ENCODE measurements around the gene NHSL1. TPM values are rescaled to one million over a fixed set of nuclear protein-coding genes. Genes with fewer than 3 reads are reported as not detected.

The NHSL1 gene
- total and polyA plus RNA-seq, 9 donors = 0.84 to 7.1 (median 2.6) TPM

- H3K36me3 ChIP-seq = no peaks in the 10 kb centered on the region
- intact Hi-C loops (cut with DNase I) = loop anchor here in 3 of 4 donors (5.0 to 10.0 kb wide), 3 partner anchors 150 to 1470 kb away; no protein-coding TSS in a partner anchor
- H3K4me3 ChIP-seq = no peak overlapping the region
- H3K9me3 ChIP-seq = no peaks in the 10 kb centered on the region
- no peak for DNase-seq
- H3K27ac ChIP-seq = no peak overlapping the region
- H3K4me1 ChIP-seq (ENCODE audit: insufficient read depth) = no peaks in the 10 kb centered on the region
- TF ChIP-seq POLR2A (IDR thresholded peaks at IDR 0.05) = no peak
- WGBS, 3 donors = 96 to 97% (median 96%) methylated on average over 11 of the region's 11 CpGs
- no peaks in the 10 kb centered on the region for H3K27me3 ChIP-seq
Observed at GRCh38 chr6:138432063-138432356, 67.3 kb downstream of the NHSL1 start.

GRCh38 chr6:138431256-138432062 is 67.8 kb downstream of the NHSL1 start:
- Histone ChIP-seq H3K27me3 (no peaks in the 10 kb centered on the region), H3K9me3 (no peaks in the 10 kb centered on the region), H3K4me3 (no peak overlapping the region), H3K4me1 (ENCODE audit: insufficient read depth) (no peaks in the 10 kb centered on the region), H3K36me3 (no peaks in the 10 kb centered on the region), H3K27ac (no peak overlapping the region)
- no peak for TF ChIP-seq EP300 (IDR thresholded peaks at IDR 0.05)
- no peak for TF ChIP-seq POLR2A (IDR thresholded peaks at IDR 0.05)
- no peak for TF ChIP-seq CTCF (IDR thresholded peaks at IDR 0.05)
- no peak for DNase-seq
- intact Hi-C loops (cut with DNase I) = loop anchor here in 3 of 4 donors (5.0 to 10.0 kb wide), 3 partner anchors 151 to 1469 kb away; no protein-coding TSS in a partner anchor
- 82 to 89% (median 84%) methylated on average over 19 of the region's 19 CpGs for WGBS, 3 donors

GRCh38 chr6:138430361-138431145 is 68.7 kb downstream of the NHSL1 start:
- WGBS, 3 donors = 90 to 93% (median 92%) methylated on average over 29 of the region's 29 CpGs
- Histone ChIP-seq H3K27ac (no peak overlapping the region), H3K36me3 (no peaks in the 10 kb centered on the region), H3K4me3 (no peak overlapping the region), H3K9me3 (no peaks in the 10 kb centered on the region), H3K27me3 (no peaks in the 10 kb centered on the region), H3K4me1 (ENCODE audit: insufficient read depth) (no peaks in the 10 kb centered on the region)
- no peak for DNase-seq
- intact Hi-C loops (cut with DNase I) = loop anchor here in 3 of 4 donors (5.0 to 10.0 kb wide), 3 partner anchors 152 to 1468 kb away; no protein-coding TSS in a partner anchor
- TF ChIP-seq CTCF (IDR thresholded peaks at IDR 0.05) (no peak), POLR2A (IDR thresholded peaks at IDR 0.05) (no peak), EP300 (IDR thresholded peaks at IDR 0.05) (no peak)

GRCh38 chr6:138429761-138430160 is 69.5 kb downstream of the NHSL1 start:
- WGBS, 3 donors = 88% methylated on average over 12 of the region's 12 CpGs
- Histone ChIP-seq H3K9me3 (no peaks in the 10 kb centered on the region), H3K4me1 (ENCODE audit: insufficient read depth) (no peaks in the 10 kb centered on the region), H3K36me3 (no peaks in the 10 kb centered on the region), H3K4me3 (no peak overlapping the region), H3K27ac (no peak overlapping the region), H3K27me3 (no peaks in the 10 kb centered on the region)
- DNase-seq = no peak
- TF ChIP-seq CTCF (IDR thresholded peaks at IDR 0.05) (no peak), EP300 (IDR thresholded peaks at IDR 0.05) (no peak), POLR2A (IDR thresholded peaks at IDR 0.05) (no peak)
- intact Hi-C loops (cut with DNase I) = loop anchor here in 3 of 4 donors (5.0 to 10.0 kb wide), 4 partner anchors 153 to 1467 kb away; no protein-coding TSS in a partner anchor

Data from ovary (tissue), 9 donors.